LNCAP (cell line): Measurements from ENCODE around the gene FIS1.
A peak's percentile ranks its signal among the peaks of the same experiment; 100 is the strongest.

Experiments used
- CTCF ChIP-seq: fragments of 450-650 bp; IDR thresholded peaks from 2 replicates; pipeline ENCODE4 v1.5.1; 2017; ENCODE audit warnings: mild to moderate bottlenecking

FIS1 gene

GRCh38 chr7:101244375-101245146, at the start of gene FIS1:
Gene FIS1, minus strand, starts transcription at chr7:101245081. Its CDS starts 77 bp downstream, at chr7:101245004.
- peak; percentile 90 for TF ChIP-seq CTCF

GRCh38 chr7:101294039-101294831, 49.4 kb upstream of the FIS1 start:
- TF ChIP-seq CTCF, result no peak

GRCh38 chr7:101290186-101291037, 45.5 kb upstream of the FIS1 start:
- peak; percentile 62 for TF ChIP-seq CTCF

- TF ChIP-seq CTCF, result no peak
These were observed 43.6 kb upstream of the FIS1 start for GRCh38 chr7:101288439-101288838.

GRCh38 chr7:101287032-101287431, 42.2 kb upstream of the FIS1 start:
- no peak for TF ChIP-seq CTCF

- TF ChIP-seq CTCF, result no peak
These were observed 40.3 kb upstream of the FIS1 start for GRCh38 chr7:101285171-101285570.
